Putamen (tissue), 1 donor: ENCODE results near the gene POLR2B.
"Not testable (repeated sequence)": the region's sequence is repeated elsewhere in the genome, so short reads cannot be mapped to it uniquely, and the experiment has no call there.

Source experiments
- DNase-seq: peaks from one replicate; pipeline ENCODE4 v3.0.0-alpha.2; 2016; ENCODE audit warnings: low spot score

The POLR2B gene

GRCh38 chr4:56978750-56979303 lies at the start of gene POLR2B:
TSS of gene POLR2B (plus strand) at chr4:56978896. CDS start at chr4:56978986, 90 bp downstream.
- DNase-seq = peak; percentile 96

GRCh38 chr4:56930638-56931037 lies 48.1 kb upstream of the POLR2B start:
- no peak for DNase-seq

- no peak for DNase-seq
These were observed 46.8 kb upstream of the POLR2B start for GRCh38 chr4:56931924-56932323.

GRCh38 chr4:56937262-56937661 lies 41.4 kb upstream of the POLR2B start:
- no peak for DNase-seq

- not testable (repeated sequence) for DNase-seq
These were observed 38.9 kb upstream of the POLR2B start for GRCh38 chr4:56939826-56940225.

GRCh38 chr4:56940403-56940802 lies 38.3 kb upstream of the POLR2B start:
- no peak for DNase-seq

- DNase-seq = no peak
These were observed 37.7 kb upstream of the POLR2B start for GRCh38 chr4:56940971-56941370.

- no peak for DNase-seq
These were observed 37.3 kb upstream of the POLR2B start for GRCh38 chr4:56941403-56941802.

GRCh38 chr4:56953680-56954520 lies 24.8 kb upstream of the POLR2B start:
- DNase-seq = peak; percentile 61

- peak; percentile 75 for DNase-seq
These were observed 20.6 kb upstream of the POLR2B start for GRCh38 chr4:56958111-56958517.

- DNase-seq = no peak
These were observed 19.6 kb upstream of the POLR2B start for GRCh38 chr4:56959100-56959499.

GRCh38 chr4:56961107-56961500 lies 17.6 kb upstream of the POLR2B start:
- DNase-seq = no peak

GRCh38 chr4:56971383-56971782 lies 7.3 kb upstream of the POLR2B start:
- DNase-seq = no peak

GRCh38 chr4:56972389-56972788 lies 6.3 kb upstream of the POLR2B start:
- DNase-seq = no peak

GRCh38 chr4:56972809-56973208 lies 5.9 kb upstream of the POLR2B start:
- no peak for DNase-seq

GRCh38 chr4:56973336-56973735 lies 5.4 kb upstream of the POLR2B start:
- no peak for DNase-seq

GRCh38 chr4:56976283-56976836 lies 2.3 kb upstream of the POLR2B start:
- no peak for DNase-seq

GRCh38 chr4:56976837-56977320 lies 1.8 kb upstream of the POLR2B start:
- DNase-seq = no peak

- DNase-seq = peak; percentile 98
These were observed 1.2 kb upstream of the POLR2B start, which contains the start of gene NOA1 for GRCh38 chr4:56977321-56978012. TSS of gene NOA1 (minus strand) at chr4:56977606. CDS start at chr4:56977585, 21 bp downstream.

GRCh38 chr4:56979421-56980072 lies 851 bp downstream of the POLR2B start:
- DNase-seq = no peak

- no peak for DNase-seq
These were observed 3.1 kb downstream of the POLR2B start for GRCh38 chr4:56981795-56982201.

GRCh38 chr4:56986192-56986591 lies 7.5 kb downstream of the POLR2B start:
- DNase-seq = no peak
